Retinal pigment epithelial cell (primary cell): ENCODE data around the gene RCOR1.

Experiments
- DNase-seq: peaks from one replicate; pipeline ENCODE4 v3.0.0-alpha.2; 2010; ENCODE audit warnings: low read depth
- H3K4me3 ChIP-seq: 2 replicates; pipeline ENCODE4 v1.5.1; 2011; ENCODE audit warnings: mild to moderate bottlenecking, low read length, control low read depth, moderate library complexity
- CTCF ChIP-seq: conservative IDR thresholded peaks from 2 replicates; pipeline ENCODE4 v1.5.1; 2011; ENCODE audit warnings: low read depth, low read length, control low read depth, inconsistent platforms

The RCOR1 gene

GRCh38 chr14:102602421-102603292 lies 10.2 kb downstream of the RCOR1 start:
- no peak for DNase-seq
- no peak overlapping the region for H3K4me3 ChIP-seq
- no peak for TF ChIP-seq CTCF

- no peak for TF ChIP-seq CTCF
- H3K4me3 ChIP-seq = no peak overlapping the region
- no peak for DNase-seq
Observed at GRCh38 chr14:102603293-102603907, 11.0 kb downstream of the RCOR1 start.

- DNase-seq = no peak
- no peak for TF ChIP-seq CTCF
- H3K4me3 ChIP-seq = no peak overlapping the region
Observed at GRCh38 chr14:102604183-102604582, 11.7 kb downstream of the RCOR1 start.

- H3K4me3 ChIP-seq = no peak overlapping the region
- TF ChIP-seq CTCF = no peak
- no peak for DNase-seq
Observed at GRCh38 chr14:102605029-102605428, 12.6 kb downstream of the RCOR1 start.

- no peak overlapping the region for H3K4me3 ChIP-seq
- no peak for DNase-seq
- no peak for TF ChIP-seq CTCF
Observed at GRCh38 chr14:102606296-102606695, 13.8 kb downstream of the RCOR1 start.

- no peak for TF ChIP-seq CTCF
- H3K4me3 ChIP-seq = no peak overlapping the region
- DNase-seq = no peak
Observed at GRCh38 chr14:102608064-102608446, 15.6 kb downstream of the RCOR1 start.
